Measurements from ENCODE around the gene OR2L3. TPM values are rescaled to one million over a fixed set of nuclear protein-coding genes. Genes with fewer than 3 reads are reported as not detected.
A peak's percentile ranks its signal among the peaks of the same experiment; 100 is the strongest.

Gene OR2L3
- total and polyA plus RNA-seq, 10 of the 15 experiments (the other 5 are each of a cell fraction or from before 2014, with no cell fraction given), result not detected

DNA sequence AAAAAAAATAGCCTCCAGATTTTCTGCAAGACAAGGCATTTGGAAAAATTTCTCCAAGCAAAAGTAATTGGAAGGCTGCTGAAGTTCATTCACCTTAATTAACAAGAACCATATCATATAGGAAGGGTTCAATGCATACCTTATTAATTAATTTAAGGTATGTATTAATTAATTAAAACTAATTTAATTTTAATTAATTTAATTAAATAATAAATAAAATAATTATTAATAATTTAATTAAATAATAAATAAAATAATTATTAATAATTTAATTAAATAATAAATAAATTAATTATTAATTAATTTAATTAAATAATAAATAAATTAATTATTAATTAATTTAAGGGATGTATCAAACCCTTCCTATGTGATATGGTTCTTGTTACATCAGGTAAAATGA is 56.2 kb downstream of the OR2L3 start:
- intact Hi-C loops (cut with micrococcal nuclease; ENCODE audit: unreplicated experiment) (no loop called here), in situ Hi-C loops (cut with MboI) (no loop called here)
- FAIRE-seq, result no peak
- H3K27me3 ChIP-seq (replicated peaks in 1 of 2; ENCODE audit: control insufficient read depth in 2 of 2, insufficient read depth in 2 of 2, low read length in 1 of 2), result no peaks in the 10 kb centered on the region
- ChIA-PET SMC1A (ENCODE audit: uncharacterized antibody, unreplicated experiment) (no interaction called here), POLR2A (no interaction called here), RAD21 (ENCODE audit: unreplicated experiment) (no interaction called here), CTCF (no interaction called here)
- H3K79me2 ChIP-seq (ENCODE audit: control insufficient read depth, insufficient read depth, low read length), result no peaks in the 10 kb centered on the region
- no peaks in the 10 kb centered on the region for H3K36me3 ChIP-seq (ENCODE audit: control insufficient read depth in 2 of 2, insufficient read depth in 2 of 2, low read length in 1 of 2)
- no peak overlapping the region for H3K4me2 ChIP-seq (ENCODE audit: control insufficient read depth, insufficient read depth)
- H3K9me3 ChIP-seq (replicated peaks; ENCODE audit: control insufficient read depth, insufficient read depth, low read length), result no peaks in the 10 kb centered on the region
- no peak overlapping the region for H3K4me3 ChIP-seq
- no peak overlapping the region for H3K27ac ChIP-seq (ENCODE audit: control insufficient read depth, insufficient read depth)
- DNase-seq (ENCODE audit: low read depth, low spot score), result no peak
- no peaks in the 10 kb centered on the region for H3K4me1 ChIP-seq (ENCODE audit: control insufficient read depth, insufficient read depth, low read length)
- H2AFZ ChIP-seq (ENCODE audit: control insufficient read depth, low read depth, low read length), result no peak overlapping the region
- no peak overlapping the region for H3K9ac ChIP-seq (ENCODE audit: control insufficient read depth, insufficient read depth, low read length)
- TF ChIP-seq PAX8 (IDR thresholded peaks at IDR 0.05), result no peak
- no peak for TF ChIP-seq RELB (IDR thresholded peaks at IDR 0.05; ENCODE audit: low read depth)
- no peak for TF ChIP-seq IRF4 (IDR thresholded peaks at IDR 0.05; ENCODE audit: low read depth, low read length)
- no peak for TF ChIP-seq CBFB (IDR thresholded peaks at IDR 0.05; ENCODE audit: low read depth)
- no peak for TF ChIP-seq PML (IDR thresholded peaks at IDR 0.05; ENCODE audit: low read length)
- TF ChIP-seq DPF2 (IDR thresholded peaks at IDR 0.05), result no peak
- TF ChIP-seq JUNB (IDR thresholded peaks at IDR 0.05), result no peak
- no peak for TF ChIP-seq MXI1 (IDR thresholded peaks at IDR 0.05; ENCODE audit: low read depth, low read length)
- BruUV-seq (replicated peaks), result no TSS peak
- ATAC-seq, result no peak
- no peaks in the 10 kb centered on the region for H4K20me1 ChIP-seq (ENCODE audit: control insufficient read depth, insufficient read depth)

- RAD21 ChIA-PET (ENCODE audit: unreplicated experiment), result no interaction called here
- WGBS (ENCODE audit: insufficient coverage, insufficient replicate concordance, low lambda C conversion rate, missing lambda C conversion rate), result 12% methylated on average over 5 of the region's 5 CpGs
- Histone ChIP-seq H3K27ac (ENCODE audit: control insufficient read depth, insufficient read depth) (no peak overlapping the region), H3K9ac (ENCODE audit: control insufficient read depth, insufficient read depth, low read length) (no peak overlapping the region), H3K4me1 (ENCODE audit: control insufficient read depth, insufficient read depth, low read length) (no peaks in the 10 kb centered on the region), H4K20me1 (ENCODE audit: control insufficient read depth, insufficient read depth) (no peaks in the 10 kb centered on the region), H3K4me3 (no peak overlapping the region), H3K36me3 (ENCODE audit: control insufficient read depth in 2 of 2, insufficient read depth in 2 of 2, low read length in 1 of 2) (no peaks in the 10 kb centered on the region), H3K9me3 (replicated peaks; ENCODE audit: control insufficient read depth, insufficient read depth, low read length) (peaks cover 3% of the 10 kb centered on the region; the same call in 2 of the 3 replicates), H3K79me2 (ENCODE audit: control insufficient read depth, insufficient read depth, low read length) (no peaks in the 10 kb centered on the region), H3K27me3 (replicated peaks in 1 of 2; ENCODE audit: control insufficient read depth in 2 of 2, insufficient read depth in 2 of 2, low read length in 1 of 2) (no peaks in the 10 kb centered on the region), H2AFZ (ENCODE audit: control insufficient read depth, low read depth, low read length) (no peak overlapping the region), H3K4me2 (ENCODE audit: control insufficient read depth, insufficient read depth) (no peak overlapping the region)
- POLR2A ChIA-PET, result no interaction called here
- BruUV-seq (replicated peaks), result no TSS peak
- TF ChIP-seq NR2C2 (IDR thresholded peaks at IDR 0.05; ENCODE audit: borderline replicate concordance, control insufficient read depth, insufficient read length, low read depth) (no peak), CBX5 (IDR thresholded peaks at IDR 0.05; ENCODE audit: low read depth) (peak; percentile 67; the same call in 1 of the 2 replicates)
- in situ Hi-C loops (cut with MboI) (no loop called here), intact Hi-C loops (cut with micrococcal nuclease; ENCODE audit: unreplicated experiment) (no loop called here)
- no peak for DNase-seq (ENCODE audit: low read depth, low spot score)
- SMC1A ChIA-PET (ENCODE audit: uncharacterized antibody, unreplicated experiment), result no interaction called here
- FAIRE-seq, result no peak
- CTCF ChIA-PET, result no interaction called here
- no peak for ATAC-seq
Measured at GRCh38 chr1:248111157-248111556, 64.5 kb downstream of the OR2L3 start.

Small RNAs within 50 kb of the gene (small RNA-seq; reads per million reads assigned to genes)
- gene RF00019, result not detected

Other genes starting within 250 kb of the OR2L3 start
Only the 7 nearest of the 16 such genes appear.
- gene OR2AJ1, start 121.9 kb upstream of the OR2L3 start, total RNA-seq (2014; rRNA removed), result not detected in 2 replicates
- not detected in 2 replicates for gene OR2AJ1, start 121.9 kb upstream of the OR2L3 start, total RNA-seq (2014; rRNA removed; fragmentation: Illumina TruSeq; extraction: Trizol)
- not detected in 2 replicates for gene OR2AJ1, start 121.9 kb upstream of the OR2L3 start, total RNA-seq (2021)
- not detected in 2 replicates for gene OR2AJ1, start 121.9 kb upstream of the OR2L3 start, polyA plus RNA-seq (2011; rRNA removed)
- not detected in 2 replicates for gene OR2AJ1, start 121.9 kb upstream of the OR2L3 start, polyA plus RNA-seq (2014; fragmentation: Illumina TruSeq; extraction: Trizol)
- not detected for gene OR2AJ1, start 121.9 kb upstream of the OR2L3 start, polyA plus RNA-seq (2014; fragmentation: Nextera tagmentation; extraction: Ambion mirVana)
- gene OR2AJ1, start 121.9 kb upstream of the OR2L3 start, polyA plus RNA-seq (2014; rRNA removed), result not detected in 2 replicates
- not detected for gene OR2AJ1, start 121.9 kb upstream of the OR2L3 start, polyA plus RNA-seq (2016; fragmentation: Nextera tagmentation; extraction: Ambion mirVana)
- 0.11 TPM in 1 of 2 replicates, not detected in the other for gene OR2L8, start 98.0 kb upstream of the OR2L3 start, total RNA-seq (2014; rRNA removed)
- not detected in 2 replicates for gene OR2L8, start 98.0 kb upstream of the OR2L3 start, total RNA-seq (2014; rRNA removed; fragmentation: Illumina TruSeq; extraction: Trizol)
- not detected in 2 replicates for gene OR2L8, start 98.0 kb upstream of the OR2L3 start, total RNA-seq (2021)
- gene OR2L8, start 98.0 kb upstream of the OR2L3 start, polyA plus RNA-seq (2011; rRNA removed), result not detected in 2 replicates
- gene OR2L8, start 98.0 kb upstream of the OR2L3 start, polyA plus RNA-seq (2014; fragmentation: Illumina TruSeq; extraction: Trizol), result not detected in 2 replicates
- not detected for gene OR2L8, start 98.0 kb upstream of the OR2L3 start, polyA plus RNA-seq (2014; fragmentation: Nextera tagmentation; extraction: Ambion mirVana)
- not detected in 2 replicates for gene OR2L8, start 98.0 kb upstream of the OR2L3 start, polyA plus RNA-seq (2014; rRNA removed)
- not detected for gene OR2L8, start 98.0 kb upstream of the OR2L3 start, polyA plus RNA-seq (2016; fragmentation: Nextera tagmentation; extraction: Ambion mirVana)
- gene OR2AK2, start 81.6 kb upstream of the OR2L3 start, total RNA-seq (2014; rRNA removed), result 0.11 TPM in 1 of 2 replicates, not detected in the other
- gene OR2AK2, start 81.6 kb upstream of the OR2L3 start, total RNA-seq (2014; rRNA removed; fragmentation: Illumina TruSeq; extraction: Trizol), result 0.13 TPM in 1 of 2 replicates, not detected in the other
- not detected in 2 replicates for gene OR2AK2, start 81.6 kb upstream of the OR2L3 start, total RNA-seq (2021)
- not detected in 2 replicates for gene OR2AK2, start 81.6 kb upstream of the OR2L3 start, polyA plus RNA-seq (2011; rRNA removed)
- gene OR2AK2, start 81.6 kb upstream of the OR2L3 start, polyA plus RNA-seq (2014; fragmentation: Illumina TruSeq; extraction: Trizol), result not detected in 2 replicates
- not detected for gene OR2AK2, start 81.6 kb upstream of the OR2L3 start, polyA plus RNA-seq (2014; fragmentation: Nextera tagmentation; extraction: Ambion mirVana)
- gene OR2AK2, start 81.6 kb upstream of the OR2L3 start, polyA plus RNA-seq (2014; rRNA removed), result not detected in 2 replicates
- gene OR2AK2, start 81.6 kb upstream of the OR2L3 start, polyA plus RNA-seq (2016; fragmentation: Nextera tagmentation; extraction: Ambion mirVana), result not detected
- not detected in 2 replicates for gene OR2L5, start 33.2 kb upstream of the OR2L3 start, total RNA-seq (2014; rRNA removed)
- gene OR2L5, start 33.2 kb upstream of the OR2L3 start, total RNA-seq (2014; rRNA removed; fragmentation: Illumina TruSeq; extraction: Trizol), result not detected in 2 replicates
- not detected in 2 replicates for gene OR2L5, start 33.2 kb upstream of the OR2L3 start, total RNA-seq (2021)
- 0.04 TPM in 1 of 2 replicates, not detected in the other for gene OR2L5, start 33.2 kb upstream of the OR2L3 start, polyA plus RNA-seq (2011; rRNA removed)
- gene OR2L5, start 33.2 kb upstream of the OR2L3 start, polyA plus RNA-seq (2014; fragmentation: Illumina TruSeq; extraction: Trizol), result not detected in 2 replicates
- not detected for gene OR2L5, start 33.2 kb upstream of the OR2L3 start, polyA plus RNA-seq (2014; fragmentation: Nextera tagmentation; extraction: Ambion mirVana)
- 0.04 TPM in 1 of 2 replicates, not detected in the other for gene OR2L5, start 33.2 kb upstream of the OR2L3 start, polyA plus RNA-seq (2014; rRNA removed)
- not detected for gene OR2L5, start 33.2 kb upstream of the OR2L3 start, polyA plus RNA-seq (2016; fragmentation: Nextera tagmentation; extraction: Ambion mirVana)
- 0.05 TPM in 1 of 2 replicates, not detected in the other for gene OR2L2, start 16.8 kb upstream of the OR2L3 start, total RNA-seq (2014; rRNA removed)
- 0.04 and 0.05 TPM in 2 replicates for gene OR2L2, start 16.8 kb upstream of the OR2L3 start, total RNA-seq (2014; rRNA removed; fragmentation: Illumina TruSeq; extraction: Trizol)
- not detected in 2 replicates for gene OR2L2, start 16.8 kb upstream of the OR2L3 start, total RNA-seq (2021)
- gene OR2L2, start 16.8 kb upstream of the OR2L3 start, polyA plus RNA-seq (2011; rRNA removed), result 0.01 and 0.04 TPM in 2 replicates
- 0.03 TPM in 2 replicates for gene OR2L2, start 16.8 kb upstream of the OR2L3 start, polyA plus RNA-seq (2014; fragmentation: Illumina TruSeq; extraction: Trizol)
- gene OR2L2, start 16.8 kb upstream of the OR2L3 start, polyA plus RNA-seq (2014; fragmentation: Nextera tagmentation; extraction: Ambion mirVana), result under 1 TPM in 1 of 2 experiments, not detected in 1; 0.04 TPM
- 0.04 TPM in 1 of 2 replicates, not detected in the other for gene OR2L2, start 16.8 kb upstream of the OR2L3 start, polyA plus RNA-seq (2014; rRNA removed)
- gene OR2L2, start 16.8 kb upstream of the OR2L3 start, polyA plus RNA-seq (2016; fragmentation: Nextera tagmentation; extraction: Ambion mirVana), result not detected
- gene OR2L13, start 48.3 kb downstream of the OR2L3 start, total RNA-seq (2014; rRNA removed), result not detected in 2 replicates
- gene OR2L13, start 48.3 kb downstream of the OR2L3 start, total RNA-seq (2014; rRNA removed; fragmentation: Illumina TruSeq; extraction: Trizol), result not detected in 2 replicates
- gene OR2L13, start 48.3 kb downstream of the OR2L3 start, total RNA-seq (2021), result not detected in 2 replicates
- 0.04 TPM in 1 of 2 replicates, not detected in the other for gene OR2L13, start 48.3 kb downstream of the OR2L3 start, polyA plus RNA-seq (2011; rRNA removed)
- not detected in 2 replicates for gene OR2L13, start 48.3 kb downstream of the OR2L3 start, polyA plus RNA-seq (2014; fragmentation: Illumina TruSeq; extraction: Trizol)
- not detected for gene OR2L13, start 48.3 kb downstream of the OR2L3 start, polyA plus RNA-seq (2014; fragmentation: Nextera tagmentation; extraction: Ambion mirVana)
- gene OR2L13, start 48.3 kb downstream of the OR2L3 start, polyA plus RNA-seq (2014; rRNA removed), result not detected in 2 replicates
- not detected for gene OR2L13, start 48.3 kb downstream of the OR2L3 start, polyA plus RNA-seq (2016; fragmentation: Nextera tagmentation; extraction: Ambion mirVana)
- gene OR2M5, start 98.3 kb downstream of the OR2L3 start, total RNA-seq (2014; rRNA removed), result not detected in 2 replicates
- gene OR2M5, start 98.3 kb downstream of the OR2L3 start, total RNA-seq (2014; rRNA removed; fragmentation: Illumina TruSeq; extraction: Trizol), result not detected in 2 replicates
- gene OR2M5, start 98.3 kb downstream of the OR2L3 start, total RNA-seq (2021), result not detected in 2 replicates
- not detected in 2 replicates for gene OR2M5, start 98.3 kb downstream of the OR2L3 start, polyA plus RNA-seq (2011; rRNA removed)
- not detected in 2 replicates for gene OR2M5, start 98.3 kb downstream of the OR2L3 start, polyA plus RNA-seq (2014; fragmentation: Illumina TruSeq; extraction: Trizol)
- gene OR2M5, start 98.3 kb downstream of the OR2L3 start, polyA plus RNA-seq (2014; fragmentation: Nextera tagmentation; extraction: Ambion mirVana), result not detected
- gene OR2M5, start 98.3 kb downstream of the OR2L3 start, polyA plus RNA-seq (2014; rRNA removed), result not detected in 2 replicates
- gene OR2M5, start 98.3 kb downstream of the OR2L3 start, polyA plus RNA-seq (2016; fragmentation: Nextera tagmentation; extraction: Ambion mirVana), result not detected

Data from GM12878 (cell line).